CD4-positive, CD25-positive, alpha-beta regulatory T cell (primary cell): ENCODE data around the gene GMDS. TPM values are rescaled to one million over a fixed set of nuclear protein-coding genes. Genes with fewer than 3 reads are reported as not detected.

Experiments used
- ATAC-seq, 2 donors: fragments of 150-1000 bp; cut with Tn5 transposase; one replicate each; pipeline ENCODE4 v1.10.0; 2021; ENCODE audit warnings: low read depth in 2 of 2, moderate number of reproducible peaks in 2 of 2, moderate library complexity in 1 of 2
- DNase-seq, 3 donors: peaks; one replicate each; pipeline versions ENCODE4 v3.0.0 to v3.0.0-alpha.2; 2012 to 2022; ENCODE audit warnings: mixed read lengths in 1 of 3
- H3K27ac ChIP-seq: one replicate; pipeline ENCODE4 v1.7.0; 2013; ENCODE audit warnings: mild to moderate bottlenecking, low read length; ENCODE audit not compliant: insufficient read depth, poor library complexity, severe bottlenecking
- H3K27me3 ChIP-seq: one replicate; pipeline ENCODE4 v1.7.0; 2013; ENCODE audit warnings: low read length; ENCODE audit not compliant: control insufficient read depth, insufficient read depth
- H3K36me3 ChIP-seq: one replicate; pipeline ENCODE4 v1.7.0; 2013; ENCODE audit warnings: mild to moderate bottlenecking, low read length, moderate library complexity; ENCODE audit not compliant: control insufficient read depth, insufficient read depth
- H3K4me1 ChIP-seq: 2 replicates; pipeline ENCODE4 v1.7.0; 2013; ENCODE audit warnings: mild to moderate bottlenecking, low read length; ENCODE audit not compliant: insufficient read depth, control insufficient read depth, poor library complexity, severe bottlenecking
- H3K4me3 ChIP-seq: one replicate; pipeline ENCODE4 v1.7.0; 2013; ENCODE audit warnings: low read depth, mild to moderate bottlenecking, low read length, moderate library complexity
- H3K9me3 ChIP-seq, 2 experiments: 1 replicate in 1 of 2; 2 replicates in 1 of 2; pipeline ENCODE4 v1.7.0; 2013; ENCODE audit warnings: low read length in 2 of 2, mild to moderate bottlenecking in 1 of 2, moderate library complexity in 1 of 2; ENCODE audit not compliant: control insufficient read depth in 2 of 2
- H3K27ac Mint-ChIP-seq, 3 donors: one replicate each; pipeline ENCODE4 v1.8.0; 2020 to 2022; ENCODE audit warnings: mild to moderate bottlenecking in 3 of 3, mixed read lengths in 3 of 3, moderate library complexity in 2 of 3
- H3K27me3 Mint-ChIP-seq: one replicate; pipeline ENCODE4 v1.8.0; 2022; ENCODE audit warnings: mild to moderate bottlenecking, mixed read lengths
- H3K36me3 Mint-ChIP-seq: one replicate; pipeline ENCODE4 v1.8.0; 2020; ENCODE audit warnings: mixed read lengths
- H3K4me1 Mint-ChIP-seq, 4 donors: one replicate each; pipeline ENCODE4 v1.8.0; 2020 to 2022; ENCODE audit warnings: mixed read lengths in 4 of 4, mild to moderate bottlenecking in 1 of 4
- H3K4me3 Mint-ChIP-seq, 4 donors: one replicate each; pipeline ENCODE4 v1.8.0; 2020 to 2022; ENCODE audit warnings: mild to moderate bottlenecking in 4 of 4, mixed read lengths in 4 of 4, moderate library complexity in 3 of 4
- H3K9me3 Mint-ChIP-seq, 7 donors: one replicate each; pipeline ENCODE4 v1.8.0; 2020 to 2022; ENCODE audit warnings: mixed read lengths in 7 of 7, mild to moderate bottlenecking in 3 of 7, moderate library complexity in 2 of 7
- polyA plus RNA-seq, 4 donors: library from polyadenylated mRNA; unstranded; fragments of 300-500 nt; fragmentation: Illumina TruSeq; gene quantifications; one replicate each; pipeline ENCODE4 v1.2.3, GENCODE V29; 2021
- total RNA-seq: library from RNA; stranded (reverse); gene quantifications from one replicate; pipeline ENCODE4 v1.2.3, GENCODE V29; 2022

The GMDS gene
- total and polyA plus RNA-seq, 5 donors from 2014 or later: 17.5 to 23.9 (median 20.2) TPM

GRCh38 chr6:1580585-1580984 lies 664.8 kb downstream of the GMDS start:
- Mint-ChIP-seq H3K4me1 (no peaks in the 10 kb centered on the region), H3K27me3 (peaks cover 12% of the 10 kb centered on the region), H3K9me3 (no peaks in the 10 kb centered on the region), H3K36me3 (no peaks in the 10 kb centered on the region), H3K4me3 (no peak overlapping the region), H3K27ac (no peak overlapping the region)
- ATAC-seq (no peak), DNase-seq (no peak)
- Histone ChIP-seq H3K9me3 (no peaks in the 10 kb centered on the region), H3K36me3 (no peaks in the 10 kb centered on the region), H3K27ac (no peak overlapping the region), H3K4me3 (no peak overlapping the region), H3K27me3 (no peaks in the 10 kb centered on the region), H3K4me1 (no peaks in the 10 kb centered on the region)

GRCh38 chr6:1580109-1580508 lies 665.3 kb downstream of the GMDS start:
- no peak for DNase-seq
- ATAC-seq: no peak
- no peaks in the 10 kb centered on the region for H3K36me3 Mint-ChIP-seq
- peaks cover 9% of the 10 kb centered on the region for H3K27me3 Mint-ChIP-seq
- no peak overlapping the region for H3K27ac Mint-ChIP-seq
- H3K4me1 Mint-ChIP-seq: no peaks in the 10 kb centered on the region
- H3K9me3 Mint-ChIP-seq: no peaks in the 10 kb centered on the region
- H3K36me3 ChIP-seq: no peaks in the 10 kb centered on the region
- no peaks in the 10 kb centered on the region for H3K9me3 ChIP-seq
- H3K4me1 ChIP-seq: no peaks in the 10 kb centered on the region
- H3K27ac ChIP-seq: no peak overlapping the region
- no peak overlapping the region for H3K4me3 ChIP-seq
- H3K4me3 Mint-ChIP-seq: peak overlapping the region in 1 of 4 donors; percentile 21
- no peaks in the 10 kb centered on the region for H3K27me3 ChIP-seq

GRCh38 chr6:1579096-1579495 lies 666.3 kb downstream of the GMDS start:
- H3K4me3 ChIP-seq: no peak overlapping the region
- no peaks in the 10 kb centered on the region for H3K9me3 ChIP-seq
- ATAC-seq (no peak), DNase-seq (no peak)
- H3K27ac ChIP-seq: no peak overlapping the region
- H3K27me3 Mint-ChIP-seq: peaks cover 2% of the 10 kb centered on the region
- no peaks in the 10 kb centered on the region for H3K27me3 ChIP-seq
- H3K27ac Mint-ChIP-seq: no peak overlapping the region
- no peaks in the 10 kb centered on the region for H3K36me3 Mint-ChIP-seq
- peaks cover 0 to 5% (median 0%) of the 10 kb centered on the region in 7 donors for H3K9me3 Mint-ChIP-seq
- no peak overlapping the region for H3K4me3 Mint-ChIP-seq
- H3K4me1 ChIP-seq: no peaks in the 10 kb centered on the region
- H3K4me1 Mint-ChIP-seq: no peaks in the 10 kb centered on the region
- H3K36me3 ChIP-seq: no peaks in the 10 kb centered on the region

- Histone ChIP-seq H3K27me3 (no peaks in the 10 kb centered on the region), H3K4me3 (no peak overlapping the region), H3K36me3 (no peaks in the 10 kb centered on the region), H3K9me3 (no peaks in the 10 kb centered on the region), H3K27ac (no peak overlapping the region), H3K4me1 (no peaks in the 10 kb centered on the region)
- no peak overlapping the region for H3K4me3 Mint-ChIP-seq
- ATAC-seq: no peak
- no peaks in the 10 kb centered on the region for H3K4me1 Mint-ChIP-seq
- H3K27ac Mint-ChIP-seq: no peak overlapping the region
- no peaks in the 10 kb centered on the region for H3K27me3 Mint-ChIP-seq
- DNase-seq: no peak
- H3K36me3 Mint-ChIP-seq: no peaks in the 10 kb centered on the region
- peaks cover 0 to 5% (median 0%) of the 10 kb centered on the region in 7 donors for H3K9me3 Mint-ChIP-seq
These were observed 667.3 kb downstream of the GMDS start for GRCh38 chr6:1577896-1578745.

- H3K9me3 Mint-ChIP-seq: peaks cover 0 to 5% (median 0%) of the 10 kb centered on the region in 7 donors
- H3K27me3 Mint-ChIP-seq: peaks cover 2% of the 10 kb centered on the region
- no peak overlapping the region for H3K27ac Mint-ChIP-seq
- no peak for DNase-seq
- H3K36me3 Mint-ChIP-seq: no peaks in the 10 kb centered on the region
- no peaks in the 10 kb centered on the region for H3K27me3 ChIP-seq
- no peaks in the 10 kb centered on the region for H3K4me1 ChIP-seq
- no peak for ATAC-seq
- no peak overlapping the region for H3K4me3 Mint-ChIP-seq
- no peak overlapping the region for H3K4me3 ChIP-seq
- no peaks in the 10 kb centered on the region for H3K4me1 Mint-ChIP-seq
- H3K9me3 ChIP-seq: no peaks in the 10 kb centered on the region
- no peaks in the 10 kb centered on the region for H3K36me3 ChIP-seq
- H3K27ac ChIP-seq: no peak overlapping the region
These were observed 668.2 kb downstream of the GMDS start for GRCh38 chr6:1577146-1577680.

GRCh38 chr6:1576711-1577110 lies 668.7 kb downstream of the GMDS start:
- Mint-ChIP-seq H3K27ac (no peak overlapping the region), H3K4me1 (no peaks in the 10 kb centered on the region), H3K4me3 (no peak overlapping the region), H3K36me3 (no peaks in the 10 kb centered on the region), H3K9me3 (peaks cover 0 to 5% (median 2%) of the 10 kb centered on the region in 7 donors), H3K27me3 (peaks cover 7% of the 10 kb centered on the region)
- no peak overlapping the region for H3K4me3 ChIP-seq
- no peak for DNase-seq
- H3K27ac ChIP-seq: no peak overlapping the region
- no peaks in the 10 kb centered on the region for H3K27me3 ChIP-seq
- H3K36me3 ChIP-seq: no peaks in the 10 kb centered on the region
- no peak for ATAC-seq
- H3K9me3 ChIP-seq: peaks cover 0 to 2% of the 10 kb centered on the region in 2 experiments
- no peaks in the 10 kb centered on the region for H3K4me1 ChIP-seq

GRCh38 chr6:1576166-1576565 lies 669.2 kb downstream of the GMDS start:
- Histone ChIP-seq H3K36me3 (no peaks in the 10 kb centered on the region), H3K9me3 (peaks cover 4 to 8% of the 10 kb centered on the region in 2 experiments), H3K4me3 (no peak overlapping the region), H3K27me3 (peaks cover 4% of the 10 kb centered on the region), H3K27ac (no peak overlapping the region), H3K4me1 (no peaks in the 10 kb centered on the region)
- Mint-ChIP-seq H3K36me3 (no peaks in the 10 kb centered on the region), H3K4me1 (no peaks in the 10 kb centered on the region), H3K27ac (no peak overlapping the region), H3K27me3 (peaks cover 12% of the 10 kb centered on the region), H3K4me3 (peak overlapping the region in 1 of 4 donors; percentile 1), H3K9me3 (peaks cover 2 to 9% (median 6%) of the 10 kb centered on the region in 7 donors)
- DNase-seq (no peak), ATAC-seq (no peak)
